Neural cell (in vitro differentiated cells): ENCODE data around the gene PTPRN2. TPM values are rescaled to one million over a fixed set of nuclear protein-coding genes. Genes with fewer than 3 reads are reported as not detected.

Experiments used
- H2AFZ ChIP-seq: fragments of 200-600, 300-800 bp; sonication (generic), shearing (Covaris generic); 2 replicates; pipeline ENCODE4 v1.6.0; 2014; ENCODE audit warnings: low read depth, mild to moderate bottlenecking, antibody characterized with exemption, low read length, moderate library complexity
- H3F3A ChIP-seq: fragments of 200-600 bp; shearing (Covaris generic); 2 replicates; pipeline ENCODE4 v1.6.1; 2016; ENCODE audit warnings: mild to moderate bottlenecking, moderate library complexity, mixed read lengths, antibody characterized with exemption, low read length; ENCODE audit not compliant: insufficient read depth, poor library complexity, severe bottlenecking
- H3K27ac ChIP-seq: fragments of 200-600, 300-800 bp; sonication (generic), shearing (Covaris generic); 2 replicates; pipeline ENCODE4 v1.5.1; 2014; ENCODE audit warnings: mild to moderate bottlenecking, low read length, moderate library complexity
- H3K27me3 ChIP-seq: fragments of 300-800, 200-600 bp; sonication (generic), shearing (Covaris generic); 2 replicates; pipeline ENCODE4 v1.6.0; 2014; ENCODE audit warnings: mild to moderate bottlenecking, low read depth, low read length, moderate library complexity; ENCODE audit not compliant: insufficient read depth
- H3K36me3 ChIP-seq: fragments of 300-800, 200-600 bp; sonication (generic), shearing (Covaris generic); 2 replicates; pipeline ENCODE4 v1.5.1; 2014; ENCODE audit warnings: mild to moderate bottlenecking, antibody characterized with exemption, low read length, moderate library complexity; ENCODE audit not compliant: insufficient read depth
- H3K4me2 ChIP-seq: fragments of 300-800, 200-600 bp; sonication (generic), shearing (Covaris generic); 2 replicates; pipeline ENCODE4 v1.6.0; 2014; ENCODE audit warnings: mild to moderate bottlenecking, low read length
- H3K4me3 ChIP-seq: fragments of 300-800, 200-600 bp; sonication (generic), shearing (Covaris generic); 2 replicates; pipeline ENCODE4 v1.5.1; 2014; ENCODE audit warnings: mild to moderate bottlenecking, low read length, moderate library complexity
- H3K79me2 ChIP-seq: fragments of 200-600 bp; shearing (Covaris generic); replicated peaks from 2 replicates; pipeline ENCODE4 v1.6.0; 2014; ENCODE audit warnings: mild to moderate bottlenecking, low read length, moderate library complexity; ENCODE audit not compliant: insufficient read depth
- H3K9ac ChIP-seq: fragments of 300-800, 200-600 bp; sonication (generic), shearing (Covaris generic); 2 replicates; pipeline ENCODE4 v1.6.1; 2016; ENCODE audit warnings: mild to moderate bottlenecking, low read length, mixed read lengths
- H3K9me2 ChIP-seq: fragments of 200-600 bp; shearing (Covaris generic); 2 replicates; pipeline ENCODE4 v1.6.1; 2016; ENCODE audit warnings: mild to moderate bottlenecking, low read length, mixed read lengths; ENCODE audit not compliant: insufficient read depth
- H3K9me3 ChIP-seq: fragments of 200-600, 300-800 bp; sonication (generic), shearing (Covaris generic); 2 replicates; pipeline ENCODE4 v1.6.1; 2016; ENCODE audit warnings: mild to moderate bottlenecking, mixed run types, low read length, moderate library complexity, mixed read lengths
- H4K20me1 ChIP-seq: fragments of 200-600 bp; shearing (Covaris generic); 2 replicates; pipeline ENCODE4 v1.6.1; 2016; ENCODE audit warnings: mild to moderate bottlenecking, mixed run types; ENCODE audit not compliant: insufficient read depth
- EP300 ChIP-seq: fragments of 450-650 bp; conservative IDR thresholded peaks from 2 replicates; pipeline ENCODE4 v1.6.1; 2014; ENCODE audit warnings: antibody characterized with exemption, mild to moderate bottlenecking, moderate library complexity; ENCODE audit not compliant: poor library complexity, severe bottlenecking
- EZH2 ChIP-seq: fragments of 200-600, 300-800 bp; shearing (Covaris generic), sonication (generic); IDR thresholded peaks from 2 replicates; pipeline ENCODE4 v1.6.1; 2014; ENCODE audit warnings: antibody characterized with exemption, low read length, borderline replicate concordance, mild to moderate bottlenecking; ENCODE audit not compliant: insufficient read depth, poor library complexity, severe bottlenecking
- MXI1 ChIP-seq: fragments of 450-650 bp; conservative IDR thresholded peaks from 2 replicates; pipeline ENCODE4 v1.6.1; 2014; ENCODE audit warnings: antibody characterized with exemption, mild to moderate bottlenecking; ENCODE audit not compliant: poor library complexity, severe bottlenecking
- POLR2AphosphoS5 ChIP-seq: IDR thresholded peaks from 2 replicates; pipeline ENCODE4 v1.6.1; 2012
- RAD21 ChIP-seq: fragments of 450-650 bp; conservative IDR thresholded peaks from 2 replicates; pipeline ENCODE4 v1.6.1; 2014; ENCODE audit warnings: antibody characterized with exemption, mild to moderate bottlenecking, moderate library complexity
- SMC3 ChIP-seq: fragments of 450-650 bp; conservative IDR thresholded peaks from 2 replicates; pipeline ENCODE4 v1.6.1; 2014; ENCODE audit warnings: antibody characterized with exemption, mild to moderate bottlenecking, moderate library complexity; ENCODE audit not compliant: poor library complexity
- TAF1 ChIP-seq: IDR thresholded peaks from 2 replicates; pipeline ENCODE4 v1.6.1; 2012; ENCODE audit warnings: low read depth
- polyA plus RNA-seq: library from polyadenylated mRNA; depleted of rRNA; stranded (reverse); fragments of >200 nt; gene quantifications from 2 replicates; pipeline ENCODE4 v1.2.3, GENCODE V29; 2014
- TF ChIP-seq, protein P1 (sequence below): IDR thresholded peaks from 2 replicates; pipeline ENCODE4 v1.6.1; 2012; ENCODE audit warnings: borderline replicate concordance
- TF ChIP-seq, protein P2 (sequence below): fragments of 450-650 bp; IDR thresholded peaks from 2 replicates; pipeline ENCODE4 v1.5.1; 2014; ENCODE audit warnings: antibody characterized with exemption, mild to moderate bottlenecking, moderate library complexity; ENCODE audit not compliant: poor library complexity, severe bottlenecking

PTPRN2 gene
- polyA plus RNA-seq, 1 donor from 2014 or later, result 31.0 TPM

DNA sequence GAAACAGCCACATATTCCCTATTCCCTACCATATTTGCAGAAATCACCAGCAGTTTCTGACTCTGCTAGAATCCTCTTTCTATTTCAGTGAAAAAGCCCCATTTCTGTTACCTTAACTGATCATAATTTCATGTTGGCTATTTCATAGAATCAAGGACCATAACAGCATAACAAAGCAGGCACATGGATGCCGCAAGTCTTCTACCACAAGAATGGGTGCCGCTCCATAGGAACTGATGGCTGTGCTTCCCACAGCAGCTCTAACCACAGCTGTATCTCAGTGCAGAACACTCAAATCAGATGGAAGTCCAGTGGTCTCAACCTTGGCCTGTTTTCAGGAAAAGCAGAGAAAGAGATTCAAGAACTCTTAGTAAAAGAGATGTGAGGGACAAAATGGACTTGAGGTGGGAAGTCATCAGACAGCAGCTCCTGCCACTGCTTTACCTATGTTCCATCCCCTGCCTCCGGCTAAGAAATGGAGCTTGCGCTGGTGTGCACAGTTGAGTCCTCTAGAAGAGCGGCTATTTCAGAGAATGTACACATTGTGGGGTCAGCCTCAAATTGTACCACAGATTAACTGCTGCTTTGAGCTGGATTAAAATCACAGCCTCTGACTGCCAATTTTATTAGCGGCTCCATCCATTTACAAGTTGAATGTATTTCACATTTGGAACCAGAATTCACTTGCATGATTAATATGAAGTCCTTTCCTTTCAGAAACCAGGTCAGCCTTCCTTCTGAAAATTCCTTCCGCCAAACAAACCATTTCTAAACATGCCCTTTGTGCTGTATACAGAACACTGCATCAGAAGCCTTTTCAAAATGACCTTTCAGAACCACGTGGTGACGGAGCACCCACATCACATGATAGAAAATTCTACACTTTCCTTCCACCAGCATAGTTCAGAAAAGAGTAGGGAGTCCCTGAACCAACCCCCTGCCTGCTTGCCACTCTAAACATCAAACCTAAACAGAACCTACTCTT, 7.7 kb downstream of the PTPRN2 start:
- H3K9me2 ChIP-seq, result no peaks in the 10 kb centered on the region
- H3K4me2 ChIP-seq, result no peak overlapping the region
- no peaks in the 10 kb centered on the region for H3K27me3 ChIP-seq
- TF ChIP-seq MXI1, result no peak
- TF ChIP-seq POLR2AphosphoS5, result no peak
- TF ChIP-seq, protein P1, sequence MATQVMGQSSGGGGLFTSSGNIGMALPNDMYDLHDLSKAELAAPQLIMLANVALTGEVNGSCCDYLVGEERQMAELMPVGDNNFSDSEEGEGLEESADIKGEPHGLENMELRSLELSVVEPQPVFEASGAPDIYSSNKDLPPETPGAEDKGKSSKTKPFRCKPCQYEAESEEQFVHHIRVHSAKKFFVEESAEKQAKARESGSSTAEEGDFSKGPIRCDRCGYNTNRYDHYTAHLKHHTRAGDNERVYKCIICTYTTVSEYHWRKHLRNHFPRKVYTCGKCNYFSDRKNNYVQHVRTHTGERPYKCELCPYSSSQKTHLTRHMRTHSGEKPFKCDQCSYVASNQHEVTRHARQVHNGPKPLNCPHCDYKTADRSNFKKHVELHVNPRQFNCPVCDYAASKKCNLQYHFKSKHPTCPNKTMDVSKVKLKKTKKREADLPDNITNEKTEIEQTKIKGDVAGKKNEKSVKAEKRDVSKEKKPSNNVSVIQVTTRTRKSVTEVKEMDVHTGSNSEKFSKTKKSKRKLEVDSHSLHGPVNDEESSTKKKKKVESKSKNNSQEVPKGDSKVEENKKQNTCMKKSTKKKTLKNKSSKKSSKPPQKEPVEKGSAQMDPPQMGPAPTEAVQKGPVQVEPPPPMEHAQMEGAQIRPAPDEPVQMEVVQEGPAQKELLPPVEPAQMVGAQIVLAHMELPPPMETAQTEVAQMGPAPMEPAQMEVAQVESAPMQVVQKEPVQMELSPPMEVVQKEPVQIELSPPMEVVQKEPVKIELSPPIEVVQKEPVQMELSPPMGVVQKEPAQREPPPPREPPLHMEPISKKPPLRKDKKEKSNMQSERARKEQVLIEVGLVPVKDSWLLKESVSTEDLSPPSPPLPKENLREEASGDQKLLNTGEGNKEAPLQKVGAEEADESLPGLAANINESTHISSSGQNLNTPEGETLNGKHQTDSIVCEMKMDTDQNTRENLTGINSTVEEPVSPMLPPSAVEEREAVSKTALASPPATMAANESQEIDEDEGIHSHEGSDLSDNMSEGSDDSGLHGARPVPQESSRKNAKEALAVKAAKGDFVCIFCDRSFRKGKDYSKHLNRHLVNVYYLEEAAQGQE, result no peak
- no peak for TF ChIP-seq TAF1
- no peak for TF ChIP-seq SMC3
- no peak for TF ChIP-seq EP300
- no peak for TF ChIP-seq EZH2
- TF ChIP-seq, protein P2, sequence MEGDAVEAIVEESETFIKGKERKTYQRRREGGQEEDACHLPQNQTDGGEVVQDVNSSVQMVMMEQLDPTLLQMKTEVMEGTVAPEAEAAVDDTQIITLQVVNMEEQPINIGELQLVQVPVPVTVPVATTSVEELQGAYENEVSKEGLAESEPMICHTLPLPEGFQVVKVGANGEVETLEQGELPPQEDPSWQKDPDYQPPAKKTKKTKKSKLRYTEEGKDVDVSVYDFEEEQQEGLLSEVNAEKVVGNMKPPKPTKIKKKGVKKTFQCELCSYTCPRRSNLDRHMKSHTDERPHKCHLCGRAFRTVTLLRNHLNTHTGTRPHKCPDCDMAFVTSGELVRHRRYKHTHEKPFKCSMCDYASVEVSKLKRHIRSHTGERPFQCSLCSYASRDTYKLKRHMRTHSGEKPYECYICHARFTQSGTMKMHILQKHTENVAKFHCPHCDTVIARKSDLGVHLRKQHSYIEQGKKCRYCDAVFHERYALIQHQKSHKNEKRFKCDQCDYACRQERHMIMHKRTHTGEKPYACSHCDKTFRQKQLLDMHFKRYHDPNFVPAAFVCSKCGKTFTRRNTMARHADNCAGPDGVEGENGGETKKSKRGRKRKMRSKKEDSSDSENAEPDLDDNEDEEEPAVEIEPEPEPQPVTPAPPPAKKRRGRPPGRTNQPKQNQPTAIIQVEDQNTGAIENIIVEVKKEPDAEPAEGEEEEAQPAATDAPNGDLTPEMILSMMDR, result no peak
- TF ChIP-seq RAD21, result no peak
- peaks cover 3% of the 10 kb centered on the region for H3K79me2 ChIP-seq
- no peak overlapping the region for H3K27ac ChIP-seq
- H3K36me3 ChIP-seq, result no peaks in the 10 kb centered on the region
- no peak overlapping the region for H2AFZ ChIP-seq
- no peak overlapping the region for H3K4me3 ChIP-seq
- H3K9me3 ChIP-seq, result peaks cover 7% of the 10 kb centered on the region
- no peak overlapping the region for H3K9ac ChIP-seq
- H4K20me1 ChIP-seq, result no peaks in the 10 kb centered on the region
- no peaks in the 10 kb centered on the region for H3F3A ChIP-seq

DNA sequence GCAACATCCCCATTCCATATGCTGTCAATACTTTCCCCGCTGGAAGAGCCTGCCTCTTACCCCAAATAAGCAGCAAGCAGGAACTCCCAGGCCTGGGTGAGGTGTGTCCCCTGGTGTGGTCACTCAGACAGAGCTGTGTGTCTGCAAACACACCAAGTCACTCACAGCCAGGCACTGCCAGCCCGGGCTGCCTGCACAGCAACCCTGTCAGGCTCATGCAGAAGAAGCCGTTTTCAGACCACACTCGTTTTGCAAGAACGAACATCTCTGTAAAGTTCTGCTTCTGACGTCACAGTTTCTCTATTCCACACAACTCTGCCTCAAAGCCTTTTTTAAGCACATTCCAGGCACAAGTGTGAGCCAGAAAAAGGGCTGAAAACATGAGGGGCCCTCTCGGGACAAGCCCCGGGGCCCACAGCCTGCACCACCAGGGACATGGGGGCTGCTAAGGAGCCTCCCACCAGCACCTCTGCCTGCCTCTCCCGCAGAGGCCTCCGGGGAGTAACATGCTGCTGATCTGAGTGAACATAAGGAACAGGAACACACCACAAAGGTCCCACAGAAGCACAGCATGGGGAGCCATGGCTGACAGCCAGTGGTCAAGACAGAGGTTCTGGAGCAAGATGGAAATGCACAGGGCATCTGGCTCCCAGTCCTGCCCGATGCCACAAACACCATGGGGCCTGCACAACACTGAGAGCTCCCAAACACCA, 11.4 kb downstream of the PTPRN2 start:
- Histone ChIP-seq H3F3A (no peaks in the 10 kb centered on the region), H3K79me2 (peaks cover 2% of the 10 kb centered on the region), H4K20me1 (no peaks in the 10 kb centered on the region), H2AFZ (no peak overlapping the region), H3K4me2 (no peak overlapping the region), H3K36me3 (no peaks in the 10 kb centered on the region), H3K9me3 (peaks cover 7% of the 10 kb centered on the region), H3K27me3 (no peaks in the 10 kb centered on the region), H3K27ac (no peak overlapping the region), H3K9me2 (no peaks in the 10 kb centered on the region), H3K4me3 (no peak overlapping the region), H3K9ac (no peak overlapping the region)
- TF ChIP-seq, protein P1, result no peak
- TF ChIP-seq POLR2AphosphoS5 (no peak), RAD21 (no peak), EZH2 (no peak), SMC3 (no peak), TAF1 (no peak), MXI1 (no peak), EP300 (no peak)
- TF ChIP-seq, protein P2, result no peak
